ENCODE measurements around the gene KRT86. TPM values are rescaled to one million over a fixed set of nuclear protein-coding genes. Genes with fewer than 3 reads are reported as not detected.

Gene KRT86
- total RNA-seq, 1 donor from 2014 or later = 2.2 TPM

DNA sequence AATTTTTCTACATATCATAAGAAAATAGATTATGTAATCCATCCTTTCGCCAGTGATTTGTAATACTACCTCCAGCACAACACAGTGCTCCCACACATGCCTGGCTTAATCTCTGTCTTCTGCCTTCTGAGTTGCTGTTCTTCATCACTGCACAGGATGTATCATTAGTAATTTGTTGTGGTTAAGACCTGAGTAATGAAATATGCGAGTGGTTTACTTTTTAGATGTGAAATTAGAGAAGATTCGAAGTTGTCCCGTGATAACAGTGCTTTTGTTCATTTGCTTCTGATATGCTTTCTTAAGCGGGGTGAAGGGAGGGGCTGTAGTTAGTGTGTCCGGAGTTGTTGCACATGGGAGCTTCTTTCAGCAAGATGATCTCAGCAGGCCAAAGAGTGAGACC, 74.8 kb downstream of the KRT86 start:
- peak; percentile 37 for DNase-seq (ENCODE audit: low read depth)
- no peak overlapping the region for H3K4me3 ChIP-seq (ENCODE audit: low read depth, low read length)
- TF ChIP-seq, protein P1, sequence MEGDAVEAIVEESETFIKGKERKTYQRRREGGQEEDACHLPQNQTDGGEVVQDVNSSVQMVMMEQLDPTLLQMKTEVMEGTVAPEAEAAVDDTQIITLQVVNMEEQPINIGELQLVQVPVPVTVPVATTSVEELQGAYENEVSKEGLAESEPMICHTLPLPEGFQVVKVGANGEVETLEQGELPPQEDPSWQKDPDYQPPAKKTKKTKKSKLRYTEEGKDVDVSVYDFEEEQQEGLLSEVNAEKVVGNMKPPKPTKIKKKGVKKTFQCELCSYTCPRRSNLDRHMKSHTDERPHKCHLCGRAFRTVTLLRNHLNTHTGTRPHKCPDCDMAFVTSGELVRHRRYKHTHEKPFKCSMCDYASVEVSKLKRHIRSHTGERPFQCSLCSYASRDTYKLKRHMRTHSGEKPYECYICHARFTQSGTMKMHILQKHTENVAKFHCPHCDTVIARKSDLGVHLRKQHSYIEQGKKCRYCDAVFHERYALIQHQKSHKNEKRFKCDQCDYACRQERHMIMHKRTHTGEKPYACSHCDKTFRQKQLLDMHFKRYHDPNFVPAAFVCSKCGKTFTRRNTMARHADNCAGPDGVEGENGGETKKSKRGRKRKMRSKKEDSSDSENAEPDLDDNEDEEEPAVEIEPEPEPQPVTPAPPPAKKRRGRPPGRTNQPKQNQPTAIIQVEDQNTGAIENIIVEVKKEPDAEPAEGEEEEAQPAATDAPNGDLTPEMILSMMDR (conservative IDR thresholded peaks at IDR 0.05; ENCODE audit: low read depth, low read length) = no peak

DNA sequence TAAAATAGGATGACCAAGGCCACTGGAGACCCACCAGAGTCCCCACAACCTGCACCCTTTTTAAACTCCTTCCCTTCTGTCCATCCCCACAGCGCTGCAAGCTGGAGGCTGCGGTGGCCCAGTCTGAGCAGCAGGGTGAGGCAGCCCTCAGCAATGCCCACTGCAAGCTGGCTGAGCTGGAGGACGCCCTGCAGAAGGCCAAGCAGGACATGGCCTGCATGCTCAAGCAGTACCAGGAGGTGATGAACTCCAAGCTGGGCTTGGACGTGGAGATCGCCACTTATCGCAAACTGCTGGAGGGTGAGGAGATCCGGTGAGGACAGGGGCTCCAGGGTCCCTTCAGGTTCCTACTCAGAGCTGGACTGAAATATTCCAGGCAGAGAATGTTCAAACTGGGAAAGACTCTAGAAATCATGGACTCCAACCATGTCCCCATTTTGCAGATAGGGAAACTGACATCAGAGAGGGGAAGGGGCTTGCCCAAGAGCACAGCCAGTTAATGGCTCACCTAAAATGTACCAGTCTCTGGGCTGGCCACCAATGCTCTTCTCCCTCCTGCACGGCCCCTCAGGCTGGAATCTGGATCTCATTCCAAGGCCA, 75.7 kb downstream of the KRT86 start:
- TF ChIP-seq, protein P1 (conservative IDR thresholded peaks at IDR 0.05; ENCODE audit: low read depth, low read length) = no peak
- DNase-seq (ENCODE audit: low read depth) = no peak
- H3K4me3 ChIP-seq (ENCODE audit: low read depth, low read length) = no peak overlapping the region

DNA sequence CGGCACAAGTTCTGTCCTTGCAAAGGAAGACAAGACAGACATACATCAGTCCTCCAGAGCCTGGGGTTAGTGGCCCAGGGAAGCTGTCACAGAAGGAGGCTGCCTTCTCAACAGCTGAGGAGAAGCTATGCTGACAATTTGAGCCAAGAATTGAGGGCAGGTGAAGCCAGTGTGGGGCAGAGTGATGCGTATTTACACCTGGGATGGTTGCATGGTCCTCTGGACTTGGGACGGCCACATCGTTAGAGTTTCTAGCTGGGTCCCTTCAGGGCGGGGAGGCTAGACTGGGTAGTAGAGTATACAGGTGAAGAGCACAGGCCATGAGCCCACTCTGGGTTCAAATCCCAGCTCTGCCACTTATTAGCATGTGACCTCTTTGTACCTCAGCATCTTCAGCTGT, 76.3 kb downstream of the KRT86 start:
- no peak overlapping the region for H3K4me3 ChIP-seq (ENCODE audit: low read depth, low read length)
- TF ChIP-seq, protein P1 (conservative IDR thresholded peaks at IDR 0.05; ENCODE audit: low read depth, low read length) = no peak
- no peak for DNase-seq (ENCODE audit: low read depth)

DNA sequence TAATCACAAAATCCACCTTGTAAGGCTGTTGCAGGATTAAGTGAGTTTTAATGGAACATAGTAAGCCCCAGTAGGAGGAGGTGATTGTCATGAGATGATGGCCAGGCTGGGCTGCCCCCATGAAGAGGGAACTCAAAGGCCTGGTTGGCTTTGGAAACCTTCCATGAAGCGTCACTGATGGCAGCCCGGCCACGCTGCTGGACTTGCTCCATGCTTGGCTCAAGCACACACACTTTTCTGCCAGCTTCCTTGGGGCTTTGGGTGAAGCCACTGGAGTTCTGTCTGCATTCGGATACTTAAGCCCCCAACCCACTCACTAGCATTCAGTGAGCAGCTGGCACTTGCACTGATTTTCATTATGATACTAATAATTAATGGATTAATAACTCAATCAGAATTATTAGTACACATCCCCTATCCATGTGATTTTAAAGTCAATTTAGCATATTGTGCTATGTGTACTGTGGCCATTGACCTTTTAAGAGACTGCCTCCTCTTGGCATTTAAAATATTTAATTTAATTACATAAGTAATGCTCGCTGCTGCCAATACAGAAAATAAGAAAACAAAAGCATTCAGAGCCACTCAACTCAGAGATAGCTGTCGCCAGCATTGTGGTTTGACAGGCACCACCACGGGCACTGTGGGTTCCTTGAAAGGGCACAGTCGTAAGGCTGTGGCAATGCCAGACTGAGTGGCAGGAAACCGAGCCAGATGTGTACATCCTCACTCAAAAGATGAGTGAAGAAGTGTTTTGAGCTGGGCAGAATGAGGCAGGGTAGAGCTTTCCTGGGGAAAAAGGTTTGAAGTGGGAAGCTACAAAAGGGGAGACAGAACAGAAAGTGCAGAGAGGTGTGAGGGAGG, 77.0 kb downstream of the KRT86 start:
- TF ChIP-seq, protein P1 (conservative IDR thresholded peaks at IDR 0.05; ENCODE audit: low read depth, low read length) = no peak
- no peak for DNase-seq (ENCODE audit: low read depth)
- no peak overlapping the region for H3K4me3 ChIP-seq (ENCODE audit: low read depth, low read length)

DNA sequence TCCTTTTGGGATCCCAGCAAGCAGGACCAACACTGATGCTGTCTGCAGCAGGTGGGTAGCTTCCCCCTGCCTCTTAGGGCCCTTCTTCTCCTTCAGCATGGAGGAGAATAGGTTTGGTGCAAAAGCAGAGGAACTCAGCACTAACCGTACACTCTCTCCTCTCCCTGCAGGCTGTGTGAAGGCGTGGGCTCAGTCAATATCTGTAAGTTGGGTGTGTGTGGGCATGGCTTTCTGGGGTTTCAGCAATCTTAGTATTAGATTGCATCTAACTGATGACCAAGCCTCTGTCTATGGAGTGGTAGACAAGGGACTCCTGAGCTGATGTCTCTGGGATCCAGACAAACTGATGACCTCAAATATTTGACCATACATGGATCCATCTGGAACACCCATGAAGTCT, 78.5 kb downstream of the KRT86 start:
- TF ChIP-seq, protein P1 (conservative IDR thresholded peaks at IDR 0.05; ENCODE audit: low read depth, low read length) = no peak
- no peak overlapping the region for H3K4me3 ChIP-seq (ENCODE audit: low read depth, low read length)
- no peak for DNase-seq (ENCODE audit: low read depth)

DNA sequence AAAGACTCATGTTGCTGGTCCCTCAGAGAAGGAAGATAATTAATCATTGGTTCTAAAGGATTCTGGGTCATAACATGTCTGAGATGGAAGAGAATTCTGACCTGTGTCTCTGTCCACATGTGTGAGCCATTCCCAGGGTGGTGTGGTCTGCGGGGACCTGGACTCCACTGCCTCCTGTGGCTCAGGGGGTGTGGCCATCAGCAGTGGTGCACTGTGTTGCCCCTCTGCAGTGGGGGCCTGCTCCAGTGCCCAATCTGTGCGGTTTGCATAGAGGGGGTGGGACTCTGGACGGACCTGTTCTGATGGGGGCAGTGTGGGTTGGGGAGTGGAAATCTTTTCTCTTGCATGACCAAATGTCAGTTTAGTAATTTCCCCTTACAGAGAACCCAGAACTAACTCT, 79.3 kb downstream of the KRT86 start:
- TF ChIP-seq, protein P1 (conservative IDR thresholded peaks at IDR 0.05; ENCODE audit: low read depth, low read length) = no peak
- DNase-seq (ENCODE audit: low read depth) = no peak
- no peak overlapping the region for H3K4me3 ChIP-seq (ENCODE audit: low read depth, low read length)
